Osteocyte (in vitro differentiated cells): ENCODE measurements around the gene E4F1. TPM values are rescaled to one million over a fixed set of nuclear protein-coding genes. Genes with fewer than 3 reads are reported as not detected.
"Not testable (repeated sequence)": the region's sequence is repeated elsewhere in the genome, so short reads cannot be mapped to it uniquely, and the experiment has no call there.

ENCODE experiments used
- DNase-seq: peaks from one replicate; pipeline ENCODE4 v3.0.0; 2021; ENCODE audit warnings: mixed read lengths; ENCODE audit not compliant: unreplicated experiment; ENCODE audit errors: extremely low spot score
- H3K27ac Mint-ChIP-seq: one replicate; pipeline ENCODE4 v1.8.0; 2021; ENCODE audit warnings: mild to moderate bottlenecking, mixed read lengths; ENCODE audit not compliant: unreplicated experiment
- H3K27me3 Mint-ChIP-seq: one replicate; pipeline ENCODE4 v1.8.0; 2021; ENCODE audit warnings: mixed read lengths; ENCODE audit not compliant: unreplicated experiment
- H3K36me3 Mint-ChIP-seq: one replicate; pipeline ENCODE4 v1.8.0; 2021; ENCODE audit warnings: mixed read lengths; ENCODE audit not compliant: unreplicated experiment
- H3K4me1 Mint-ChIP-seq: one replicate; pipeline ENCODE4 v1.8.0; 2021; ENCODE audit warnings: mixed read lengths; ENCODE audit not compliant: unreplicated experiment
- H3K4me3 Mint-ChIP-seq: one replicate; pipeline ENCODE4 v1.8.0; 2021; ENCODE audit warnings: mild to moderate bottlenecking, moderate library complexity, mixed read lengths; ENCODE audit not compliant: unreplicated experiment
- H3K9me3 Mint-ChIP-seq: one replicate; pipeline ENCODE4 v1.8.0; 2021; ENCODE audit warnings: mixed read lengths; ENCODE audit not compliant: unreplicated experiment
- CTCF ChIP-seq: fragments of 200-600 bp; sonication (generic); IDR thresholded peaks from 2 replicates; pipeline ENCODE4 v1.5.0; 2021; ENCODE audit warnings: antibody characterized with exemption, mild to moderate bottlenecking, moderate library complexity
- total RNA-seq: library from RNA; stranded (reverse); gene quantifications from 2 replicates; pipeline ENCODE4 v1.2.1, GENCODE V29; 2021

Gene E4F1
- total RNA-seq, 1 donor from 2014 or later: 26.9 TPM

- Mint-ChIP-seq H3K4me1 (peaks cover 2% of the 10 kb centered on the region), H3K27ac (no peak overlapping the region), H3K36me3 (no peaks in the 10 kb centered on the region), H3K9me3 (no peaks in the 10 kb centered on the region), H3K27me3 (peaks cover 17% of the 10 kb centered on the region), H3K4me3 (no peak overlapping the region)
- no peak for TF ChIP-seq CTCF
- DNase-seq: no peak
These were observed 24.3 kb upstream of the E4F1 start for GRCh38 chr16:2199095-2199494.

- no peaks in the 10 kb centered on the region for H3K36me3 Mint-ChIP-seq
- no peak overlapping the region for H3K27ac Mint-ChIP-seq
- H3K9me3 Mint-ChIP-seq: no peaks in the 10 kb centered on the region
- no peak for DNase-seq
- H3K27me3 Mint-ChIP-seq: peaks cover 15% of the 10 kb centered on the region
- TF ChIP-seq CTCF: no peak
- peaks cover 6% of the 10 kb centered on the region for H3K4me1 Mint-ChIP-seq
- H3K4me3 Mint-ChIP-seq: peak overlapping the region; percentile 7
These were observed 23.7 kb upstream of the E4F1 start for GRCh38 chr16:2199621-2200139.

GRCh38 chr16:2200313-2200712, 23.1 kb upstream of the E4F1 start:
- Mint-ChIP-seq H3K4me1 (peaks cover 8% of the 10 kb centered on the region), H3K27ac (no peak overlapping the region), H3K36me3 (no peaks in the 10 kb centered on the region), H3K27me3 (peaks cover 11% of the 10 kb centered on the region), H3K9me3 (no peaks in the 10 kb centered on the region), H3K4me3 (no peak overlapping the region)
- no peak for DNase-seq
- no peak for TF ChIP-seq CTCF

- not testable (repeated sequence) for DNase-seq, H3K36me3 Mint-ChIP-seq, H3K9me3 Mint-ChIP-seq, H3K27ac Mint-ChIP-seq, H3K27me3 Mint-ChIP-seq
- Mint-ChIP-seq H3K4me1 (peaks cover 21% of the 10 kb centered on the region), H3K4me3 (peak overlapping the region; percentile 62)
These were observed 20.2 kb upstream of the E4F1 start for GRCh38 chr16:2203119-2203688.

- peak overlapping the region; percentile 31 for H3K27ac Mint-ChIP-seq
These were observed 18.8 kb upstream of the E4F1 start for GRCh38 chr16:2204416-2205103.

More at GRCh38 chr16:2204416-2205103, 18.8 kb upstream of the E4F1 start:
- Mint-ChIP-seq H3K27me3 (peaks cover 6% of the 10 kb centered on the region), H3K36me3 (peaks cover 6% of the 10 kb centered on the region), H3K4me1 (peaks cover 21% of the 10 kb centered on the region), H3K4me3 (peak overlapping the region; percentile 67), H3K9me3 (no peaks in the 10 kb centered on the region)
- no peak for TF ChIP-seq CTCF
- no peak for DNase-seq
